Upper lobe of left lung (tissue), 6 donors: ENCODE data around the gene SYT7. TPM values are rescaled to one million over a fixed set of nuclear protein-coding genes. Genes with fewer than 3 reads are reported as not detected.

Source experiments
- ATAC-seq, 2 donors: fragments of 200-7000 bp; cut with Tn5 transposase; one replicate each; pipeline ENCODE4 v1.9.1; 2022; ENCODE audit warnings: mild to moderate bottlenecking in 2 of 2, moderate library complexity in 2 of 2; ENCODE audit not compliant: low FRiP score in 2 of 2
- DNase-seq, 2 donors: peaks; one replicate each; pipeline ENCODE4 v3.0.0-alpha.2; 2019 to 2020
- H3K27ac ChIP-seq, 4 donors: fragments of 200-600 bp; sonication (generic); one replicate each; pipeline ENCODE4 v1.5.1; 2016 to 2019
- H3K27me3 ChIP-seq, 4 donors: fragments of 200-600 bp; sonication (generic); one replicate each; pipeline ENCODE4 v1.5.1; 2017 to 2019
- H3K36me3 ChIP-seq, 4 donors: fragments of 200-600 bp; sonication (generic); one replicate each; pipeline ENCODE4 v1.5.1; 2016 to 2019
- H3K4me1 ChIP-seq, 4 donors: fragments of 200-600 bp; sonication (generic); one replicate each; pipeline ENCODE4 v1.5.1; 2018 to 2019
- H3K4me3 ChIP-seq, 4 donors: fragments of 200-600 bp; sonication (generic); one replicate each; pipeline ENCODE4 v1.5.1; 2017 to 2019; ENCODE audit warnings: mild to moderate bottlenecking in 2 of 4, moderate library complexity in 1 of 4
- H3K9me3 ChIP-seq, 4 donors: fragments of 200-600 bp; sonication (generic); one replicate each; pipeline ENCODE4 v1.5.1; 2018 to 2019
- EP300 ChIP-seq, 4 donors: sonication (generic); formaldehyde crosslinking; IDR thresholded peaks; one replicate each; pipeline ENCODE4 v1.5.1; 2017; ENCODE audit warnings: antibody characterized with exemption in 4 of 4, control low read depth in 2 of 4
- POLR2A ChIP-seq, 4 donors: fragments of 450-650 bp; IDR thresholded peaks; one replicate each; pipeline ENCODE4 v1.5.1; 2016 to 2017; ENCODE audit warnings: antibody characterized with exemption in 4 of 4, mild to moderate bottlenecking in 2 of 4
- POLR2AphosphoS5 ChIP-seq, 2 donors: sonication (generic); formaldehyde crosslinking; IDR thresholded peaks; one replicate each; pipeline ENCODE4 v1.5.1; 2017; ENCODE audit warnings: antibody characterized with exemption in 2 of 2
- WGBS, 2 donors: methylation state at CpG; one replicate each; pipeline ENCODE4 v1.1.5; 2017 to 2018; 5-methylcytosine and 5-hydroxymethylcytosine counted together
- total RNA-seq, 6 donors: library from RNA; depleted of rRNA in 4 of 6; stranded (reverse); fragments of >200 nt in 4 of 6; gene quantifications; one replicate each; pipeline versions ENCODE4 v1.1.0 to v1.2.1, GENCODE V29; 2016 to 2021
- TF ChIP-seq, protein P1 (sequence below), 6 experiments: fragments of 450-650 bp in 4 of 6; fragments of 200-600 bp in 2 of 6; sonication (generic) in 2 of 6; IDR thresholded peaks; one replicate each; pipeline ENCODE4 v1.5.1; 2016 to 2019; ENCODE audit warnings: antibody characterized with exemption in 6 of 6
- donor health status: DM: no; HTN: no; CAD: no; lungs with moderate emphysema.
- donor health status: DM: no; HTN: yes; CAD: no; lungs with severe emphysema.

SYT7 gene
- total RNA-seq, 6 donors from 2014 or later, result 2.1 to 7.3 (median 4.9) TPM

DNA sequence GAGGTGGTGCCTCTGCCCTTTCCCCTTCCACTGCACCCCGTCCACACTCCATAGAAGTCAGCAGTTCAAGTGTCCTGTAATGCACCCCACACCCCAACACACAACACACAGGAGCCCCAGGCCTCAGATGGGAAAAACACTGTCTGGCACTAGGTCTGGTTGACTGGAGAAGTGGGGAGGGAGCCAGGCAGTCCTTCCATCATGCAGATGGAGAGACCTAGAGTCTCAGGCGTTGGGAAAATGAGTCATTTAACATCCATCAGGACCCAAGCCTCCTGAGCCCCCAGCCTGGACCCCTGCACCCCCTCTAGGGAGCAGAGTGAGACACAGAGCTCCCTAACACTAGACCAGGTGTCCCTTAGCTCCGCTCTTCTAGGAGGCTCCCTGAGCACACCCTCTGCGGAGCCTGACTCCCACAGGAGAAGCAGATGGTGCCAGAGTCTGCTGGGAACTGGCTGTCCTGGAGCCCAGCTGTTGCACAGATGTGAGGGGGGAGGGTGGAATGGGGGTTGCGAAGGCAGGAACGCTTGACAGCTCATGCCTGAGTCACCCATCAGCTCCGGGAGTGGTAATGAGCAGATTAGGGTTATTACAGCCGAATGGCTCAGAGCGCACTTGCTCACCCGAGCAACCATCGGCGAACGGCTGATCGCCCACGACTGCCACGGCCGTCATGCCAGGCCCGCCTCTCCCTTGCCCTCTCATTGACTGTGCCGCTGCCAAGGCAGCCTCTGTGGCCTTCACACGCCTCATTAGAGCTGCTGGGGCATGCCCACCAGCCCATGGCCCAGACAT, 22.1 kb upstream of the SYT7 start:
- H3K4me1 ChIP-seq, result peaks cover 0 to 3% (median 1%) of the 10 kb centered on the region in 4 donors
- 70 to 77% methylated on average over 3 to 20 of the region's 20 CpGs for WGBS, 2 donors
- TF ChIP-seq POLR2AphosphoS5 (IDR thresholded peaks at IDR 0.05) (peak; percentile 54 to 60), POLR2A (IDR thresholded peaks at IDR 0.05) (no peak), EP300 (IDR thresholded peaks at IDR 0.05) (peak in 1 of 4 donors; percentile 33)
- TF ChIP-seq, protein P1, sequence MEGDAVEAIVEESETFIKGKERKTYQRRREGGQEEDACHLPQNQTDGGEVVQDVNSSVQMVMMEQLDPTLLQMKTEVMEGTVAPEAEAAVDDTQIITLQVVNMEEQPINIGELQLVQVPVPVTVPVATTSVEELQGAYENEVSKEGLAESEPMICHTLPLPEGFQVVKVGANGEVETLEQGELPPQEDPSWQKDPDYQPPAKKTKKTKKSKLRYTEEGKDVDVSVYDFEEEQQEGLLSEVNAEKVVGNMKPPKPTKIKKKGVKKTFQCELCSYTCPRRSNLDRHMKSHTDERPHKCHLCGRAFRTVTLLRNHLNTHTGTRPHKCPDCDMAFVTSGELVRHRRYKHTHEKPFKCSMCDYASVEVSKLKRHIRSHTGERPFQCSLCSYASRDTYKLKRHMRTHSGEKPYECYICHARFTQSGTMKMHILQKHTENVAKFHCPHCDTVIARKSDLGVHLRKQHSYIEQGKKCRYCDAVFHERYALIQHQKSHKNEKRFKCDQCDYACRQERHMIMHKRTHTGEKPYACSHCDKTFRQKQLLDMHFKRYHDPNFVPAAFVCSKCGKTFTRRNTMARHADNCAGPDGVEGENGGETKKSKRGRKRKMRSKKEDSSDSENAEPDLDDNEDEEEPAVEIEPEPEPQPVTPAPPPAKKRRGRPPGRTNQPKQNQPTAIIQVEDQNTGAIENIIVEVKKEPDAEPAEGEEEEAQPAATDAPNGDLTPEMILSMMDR (IDR thresholded peaks at IDR 0.05), result no peak
- H3K9me3 ChIP-seq, result no peaks in the 10 kb centered on the region
- peak overlapping the region in 1 of 4 donors; percentile 46 for H3K27ac ChIP-seq
- no peaks in the 10 kb centered on the region for H3K36me3 ChIP-seq
- H3K27me3 ChIP-seq, result no peaks in the 10 kb centered on the region
- H3K4me3 ChIP-seq, result no peak overlapping the region
- ATAC-seq (peak; percentile 30 to 91), DNase-seq (peak in 1 of 2 donors; percentile 76)

DNA sequence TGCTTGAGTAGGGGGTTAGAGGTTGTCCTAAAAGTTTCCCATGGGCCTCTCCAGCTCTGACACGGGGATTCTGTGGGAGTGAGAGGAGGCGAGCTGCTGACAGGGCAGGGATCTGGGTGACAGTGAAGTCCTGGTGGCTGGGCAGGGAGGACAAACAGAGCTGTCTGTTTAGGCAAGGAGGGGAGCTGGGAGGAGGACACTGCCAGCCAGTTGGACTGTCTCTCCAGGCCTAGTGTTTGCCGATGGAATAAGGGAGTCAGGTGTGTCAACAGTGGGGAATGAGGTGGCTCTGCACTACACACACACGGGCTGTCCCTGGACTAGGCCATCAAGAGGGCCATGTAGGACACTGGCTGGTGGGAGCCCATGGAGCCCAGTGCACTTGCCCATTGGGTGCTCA, 20.6 kb upstream of the SYT7 start:
- Histone ChIP-seq H3K36me3 (no peaks in the 10 kb centered on the region), H3K4me3 (no peak overlapping the region), H3K4me1 (peaks cover 0 to 3% (median 1%) of the 10 kb centered on the region in 4 donors), H3K27me3 (no peaks in the 10 kb centered on the region), H3K27ac (no peak overlapping the region), H3K9me3 (no peaks in the 10 kb centered on the region)
- WGBS, 2 donors, result 81 to 88% methylated on average over 4 of the region's 4 CpGs
- no peak for DNase-seq
- TF ChIP-seq, protein P1 (IDR thresholded peaks at IDR 0.05), result no peak
- TF ChIP-seq EP300 (IDR thresholded peaks at IDR 0.05) (no peak), POLR2A (IDR thresholded peaks at IDR 0.05) (no peak), POLR2AphosphoS5 (IDR thresholded peaks at IDR 0.05) (no peak)
- no peak for ATAC-seq

DNA sequence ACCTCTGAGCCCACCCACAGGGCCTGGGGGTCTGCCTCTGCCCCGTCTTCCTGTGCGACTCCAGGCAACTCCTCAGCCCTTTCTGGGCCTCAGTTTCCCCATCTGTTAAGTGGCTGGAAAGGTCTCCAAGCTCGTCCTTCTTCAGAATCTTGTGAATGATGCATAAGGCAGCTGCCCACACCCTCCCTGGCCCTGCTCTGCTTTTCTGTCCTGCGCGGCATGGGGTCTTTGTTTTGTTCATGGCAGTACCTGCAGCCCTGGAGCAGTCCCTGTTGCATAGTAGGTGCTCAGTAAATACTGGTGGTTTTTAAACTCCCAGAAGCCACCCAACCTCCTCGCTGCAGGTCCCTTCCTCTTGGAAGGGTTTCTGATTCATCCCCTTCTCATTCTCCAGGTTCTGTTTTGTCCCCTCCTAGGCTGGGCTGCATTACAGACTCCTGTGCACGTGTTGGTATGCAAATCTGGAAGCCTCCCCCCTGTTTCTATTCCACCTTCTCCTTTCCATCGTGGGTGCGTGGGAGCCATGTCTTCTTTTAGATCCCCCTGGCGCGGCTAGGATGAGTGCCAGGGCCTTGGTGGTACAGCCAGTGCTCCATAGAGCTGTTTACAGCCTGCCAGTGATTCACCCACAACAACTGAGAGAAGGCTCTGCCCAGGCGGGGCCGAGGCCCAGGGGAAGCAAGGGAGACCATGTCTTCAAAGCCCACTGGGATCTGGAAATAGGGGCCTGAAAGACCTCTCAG, 19.3 kb upstream of the SYT7 start:
- H3K9me3 ChIP-seq, result no peaks in the 10 kb centered on the region
- ATAC-seq (no peak), DNase-seq (no peak)
- WGBS, 2 donors, result 77 to 90% methylated on average over 13 of the region's 13 CpGs
- no peaks in the 10 kb centered on the region for H3K36me3 ChIP-seq
- H3K4me1 ChIP-seq, result peaks cover 0 to 12% (median 9%) of the 10 kb centered on the region in 4 donors
- H3K4me3 ChIP-seq, result no peak overlapping the region
- TF ChIP-seq POLR2A (IDR thresholded peaks at IDR 0.05) (no peak), POLR2AphosphoS5 (IDR thresholded peaks at IDR 0.05) (no peak), EP300 (IDR thresholded peaks at IDR 0.05) (no peak)
- TF ChIP-seq, protein P1 (IDR thresholded peaks at IDR 0.05), result no peak
- H3K27me3 ChIP-seq, result no peaks in the 10 kb centered on the region
- no peak overlapping the region for H3K27ac ChIP-seq

DNA sequence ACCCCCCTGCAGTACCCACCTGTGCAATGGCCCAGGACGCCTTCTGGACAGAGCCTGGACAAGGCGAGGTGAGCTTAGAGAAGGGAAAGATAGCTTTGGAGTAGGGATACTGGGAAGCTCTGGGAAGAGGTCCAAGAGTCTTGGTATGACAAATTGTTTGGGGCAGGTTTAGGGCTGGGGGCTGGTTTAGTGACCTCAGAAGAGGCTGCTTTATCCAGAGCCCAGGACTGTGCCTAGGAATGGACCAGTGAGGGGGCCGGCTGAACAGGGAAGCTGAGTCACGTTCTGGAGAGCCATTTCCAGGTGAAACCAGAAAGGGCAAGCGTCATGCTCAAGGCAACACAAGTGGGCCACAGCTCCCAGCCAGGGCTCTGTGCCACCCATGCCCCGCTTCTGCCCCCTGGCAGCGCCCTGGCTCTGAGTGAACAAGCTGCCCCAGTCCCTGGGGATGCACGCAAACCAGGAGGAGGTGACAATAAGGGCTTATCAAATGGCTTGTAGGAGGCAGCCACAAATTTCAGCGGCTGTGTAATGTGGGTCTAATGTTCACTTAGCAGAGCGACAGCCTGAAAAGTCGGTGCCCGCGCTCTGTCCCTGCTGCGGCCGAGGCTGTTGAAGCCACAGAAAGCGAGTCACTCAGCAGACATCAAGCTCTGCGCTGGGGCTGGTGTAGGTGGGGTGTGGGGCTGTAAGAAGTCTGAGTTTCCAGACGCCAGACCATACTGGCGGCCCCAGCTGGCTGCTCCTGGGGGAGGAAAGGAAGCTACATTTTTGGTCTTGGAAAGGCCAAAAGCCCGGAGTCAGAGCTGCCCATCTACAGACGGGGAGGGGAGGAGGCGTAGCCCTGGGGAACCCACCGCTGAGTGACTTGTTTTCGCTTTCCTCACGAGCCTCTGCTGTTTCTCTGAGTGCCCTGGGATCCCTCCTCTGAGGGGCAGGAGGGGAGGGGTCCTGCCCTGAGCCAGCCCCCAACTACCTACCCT, 18.3 kb upstream of the SYT7 start:
- Histone ChIP-seq H3K4me1 (peaks cover 0 to 19% (median 13%) of the 10 kb centered on the region in 4 donors), H3K36me3 (no peaks in the 10 kb centered on the region), H3K9me3 (no peaks in the 10 kb centered on the region), H3K27me3 (no peaks in the 10 kb centered on the region), H3K4me3 (no peak overlapping the region), H3K27ac (no peak overlapping the region)
- ATAC-seq, result peak in 1 of 2 donors; percentile 64
- DNase-seq, result no peak
- 53 to 57% methylated on average over 18 to 25 of the region's 25 CpGs for WGBS, 2 donors
- TF ChIP-seq POLR2AphosphoS5 (IDR thresholded peaks at IDR 0.05), result no peak
- no peak for TF ChIP-seq POLR2A (IDR thresholded peaks at IDR 0.05)
- TF ChIP-seq, protein P1 (IDR thresholded peaks at IDR 0.05), result no peak
- TF ChIP-seq EP300 (IDR thresholded peaks at IDR 0.05), result no peak
